ENCODE results near the gene SAP30BP.

- TF ChIP-seq, protein P1, sequence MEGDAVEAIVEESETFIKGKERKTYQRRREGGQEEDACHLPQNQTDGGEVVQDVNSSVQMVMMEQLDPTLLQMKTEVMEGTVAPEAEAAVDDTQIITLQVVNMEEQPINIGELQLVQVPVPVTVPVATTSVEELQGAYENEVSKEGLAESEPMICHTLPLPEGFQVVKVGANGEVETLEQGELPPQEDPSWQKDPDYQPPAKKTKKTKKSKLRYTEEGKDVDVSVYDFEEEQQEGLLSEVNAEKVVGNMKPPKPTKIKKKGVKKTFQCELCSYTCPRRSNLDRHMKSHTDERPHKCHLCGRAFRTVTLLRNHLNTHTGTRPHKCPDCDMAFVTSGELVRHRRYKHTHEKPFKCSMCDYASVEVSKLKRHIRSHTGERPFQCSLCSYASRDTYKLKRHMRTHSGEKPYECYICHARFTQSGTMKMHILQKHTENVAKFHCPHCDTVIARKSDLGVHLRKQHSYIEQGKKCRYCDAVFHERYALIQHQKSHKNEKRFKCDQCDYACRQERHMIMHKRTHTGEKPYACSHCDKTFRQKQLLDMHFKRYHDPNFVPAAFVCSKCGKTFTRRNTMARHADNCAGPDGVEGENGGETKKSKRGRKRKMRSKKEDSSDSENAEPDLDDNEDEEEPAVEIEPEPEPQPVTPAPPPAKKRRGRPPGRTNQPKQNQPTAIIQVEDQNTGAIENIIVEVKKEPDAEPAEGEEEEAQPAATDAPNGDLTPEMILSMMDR (IDR thresholded peaks at IDR 0.05; ENCODE audit: low read depth, low read length): peak; percentile 53
- no peak for TF ChIP-seq EZH2phosphoT487 (IDR thresholded peaks at IDR 0.05; ENCODE audit: low read depth)
Measured at GRCh38 chr17:75619506-75620431, 47.4 kb upstream of the SAP30BP start.
